GM06990 (cell line): ENCODE measurements around the gene PLA2G2F.

Experiments
- DNase-seq: peaks from one replicate; pipeline ENCODE4 v3.0.0-alpha.2; 2011; ENCODE audit not compliant: insufficient read length; ENCODE audit errors: extremely low read depth
- H3K27me3 ChIP-seq: replicated peaks from 2 replicates; pipeline ENCODE4 v1.6.0; 2011; ENCODE audit warnings: low read length; ENCODE audit not compliant: control insufficient read depth, insufficient read depth
- H3K36me3 ChIP-seq: 2 replicates; pipeline ENCODE4 v1.5.1; 2011; ENCODE audit warnings: low read length; ENCODE audit not compliant: control insufficient read depth, insufficient read depth
- H3K4me3 ChIP-seq: replicated peaks from 2 replicates; pipeline ENCODE4 v1.5.1; 2011; ENCODE audit warnings: low read depth, mild to moderate bottlenecking, control low read depth, low read length
- CTCF ChIP-seq: IDR thresholded peaks from 2 replicates; pipeline ENCODE4 v1.5.1; 2011; ENCODE audit warnings: low read length, control low read depth, mild to moderate bottlenecking, inconsistent platforms; ENCODE audit not compliant: insufficient read depth, poor library complexity, severe bottlenecking

Gene PLA2G2F

GRCh38 chr1:20141001-20141400 is 1.9 kb downstream of the PLA2G2F start:
- no peak for DNase-seq
- no peak for TF ChIP-seq CTCF
- Histone ChIP-seq H3K4me3 (no peak overlapping the region), H3K36me3 (no peaks in the 10 kb centered on the region), H3K27me3 (no peaks in the 10 kb centered on the region; the same call in 1 of the 2 replicates)

GRCh38 chr1:20141466-20141865 is 2.3 kb downstream of the PLA2G2F start:
- no peak for TF ChIP-seq CTCF
- H3K4me3 ChIP-seq: no peak overlapping the region
- no peaks in the 10 kb centered on the region for H3K36me3 ChIP-seq
- no peaks in the 10 kb centered on the region; the same call in 1 of the 2 replicates for H3K27me3 ChIP-seq
- DNase-seq: no peak

GRCh38 chr1:20142001-20142710 is 3.0 kb downstream of the PLA2G2F start:
- no peak for TF ChIP-seq CTCF
- no peak for DNase-seq
- H3K36me3 ChIP-seq: no peaks in the 10 kb centered on the region
- no peak overlapping the region for H3K4me3 ChIP-seq
- H3K27me3 ChIP-seq: no peaks in the 10 kb centered on the region; the same call in 1 of the 2 replicates

GRCh38 chr1:20143318-20143717 is 4.2 kb downstream of the PLA2G2F start:
- no peaks in the 10 kb centered on the region for H3K36me3 ChIP-seq
- H3K4me3 ChIP-seq: no peak overlapping the region
- no peak for DNase-seq
- no peaks in the 10 kb centered on the region; the same call in 1 of the 2 replicates for H3K27me3 ChIP-seq
- TF ChIP-seq CTCF: no peak

GRCh38 chr1:20143734-20144565 is 4.8 kb downstream of the PLA2G2F start:
- no peak for TF ChIP-seq CTCF
- Histone ChIP-seq H3K27me3 (no peaks in the 10 kb centered on the region; the same call in 1 of the 2 replicates), H3K36me3 (no peaks in the 10 kb centered on the region), H3K4me3 (no peak overlapping the region)
- DNase-seq: no peak
